Peyer's patch (tissue), 4 donors: Measurements from ENCODE around the gene ZSCAN26. TPM values are rescaled to one million over a fixed set of nuclear protein-coding genes. Genes with fewer than 3 reads are reported as not detected.
"Not testable (repeated sequence)": the region's sequence is repeated elsewhere in the genome, so short reads cannot be mapped to it uniquely, and the experiment has no call there.

Experiments
- DNase-seq, 3 donors: peaks; one replicate each; pipeline ENCODE4 v3.0.0-alpha.2; 2017 to 2019
- H3K27ac ChIP-seq, 4 donors: fragments of 200-600 bp; sonication (generic); one replicate each; pipeline ENCODE4 v1.5.1; 2016 to 2019
- H3K27me3 ChIP-seq, 2 donors: fragments of 200-600 bp; sonication (generic); one replicate each; pipeline ENCODE4 v1.5.1; 2019
- H3K36me3 ChIP-seq, 3 donors: fragments of 200-600 bp; sonication (generic); one replicate each; pipeline ENCODE4 v1.5.1; 2016 to 2019
- H3K4me1 ChIP-seq, 4 donors: fragments of 200-600 bp; sonication (generic); one replicate each; pipeline ENCODE4 v1.5.1; 2016 to 2019
- H3K4me3 ChIP-seq, 4 donors: fragments of 200-600 bp; sonication (generic); 1 replicate in 3 of 4; 2 replicates in 1 of 4; pipeline ENCODE4 v1.5.1; 2016 to 2019; ENCODE audit warnings: mild to moderate bottlenecking in 1 of 4
- H3K9me3 ChIP-seq, 4 donors: fragments of 200-600 bp; sonication (generic); one replicate each; pipeline ENCODE4 v1.5.1; 2016 to 2019; ENCODE audit warnings: mild to moderate bottlenecking in 1 of 4
- POLR2A ChIP-seq, 2 donors: fragments of 450-650 bp; IDR thresholded peaks; one replicate each; pipeline ENCODE4 v1.5.1; 2017; ENCODE audit warnings: antibody characterized with exemption in 2 of 2, mild to moderate bottlenecking in 2 of 2, moderate library complexity in 2 of 2
- total RNA-seq, 4 donors: library from RNA; depleted of rRNA; stranded (reverse); fragments of >200 nt; gene quantifications; one replicate each; pipeline ENCODE4 v1.1.0, GENCODE V29; 2016
- TF ChIP-seq, protein P1 (sequence below), 6 experiments: fragments of 450-650 bp in 4 of 6; fragments of 200-600 bp in 2 of 6; sonication (generic) in 1 of 6; IDR thresholded peaks; one replicate each; pipeline ENCODE4 v1.5.1; 2017 to 2019; ENCODE audit warnings: antibody characterized with exemption in 6 of 6, mild to moderate bottlenecking in 3 of 6, moderate library complexity in 1 of 6

The ZSCAN26 gene
- total RNA-seq, 4 donors from 2014 or later = 19.1 to 34.7 (median 20.2) TPM

DNA sequence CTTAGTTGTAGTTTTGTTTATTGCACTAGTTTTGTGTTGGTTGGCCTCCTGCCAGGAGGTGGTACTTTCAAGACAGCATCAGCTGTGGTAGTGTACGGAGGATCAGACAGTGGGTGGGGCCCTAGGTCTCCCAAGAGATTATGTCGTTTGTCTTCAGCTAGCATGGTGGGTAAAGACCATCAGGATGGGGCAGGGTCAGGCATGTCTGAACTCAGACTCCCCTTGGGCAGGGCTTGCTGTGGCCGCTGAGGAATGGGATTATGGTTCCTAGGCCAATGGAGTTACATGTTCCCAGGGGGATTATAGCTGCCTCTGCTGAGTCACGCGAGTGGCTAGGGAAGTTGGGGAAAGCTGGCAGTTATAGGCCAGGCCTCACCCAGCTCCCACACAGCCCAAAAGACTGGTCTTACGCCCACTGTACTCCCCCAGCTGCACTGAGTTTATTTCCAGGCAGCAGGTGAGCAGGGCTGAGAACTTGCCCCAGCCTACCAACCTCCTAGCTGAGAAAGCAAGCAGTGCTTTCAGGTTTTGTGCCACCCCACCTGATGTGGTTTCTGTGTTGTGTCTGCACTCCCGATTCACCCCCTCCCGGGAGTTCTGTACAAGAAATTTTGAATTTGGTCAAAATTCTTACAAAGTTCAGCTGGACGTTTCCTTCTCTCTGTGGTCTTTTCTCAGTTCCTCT, 44.3 kb downstream of the ZSCAN26 start:
- DNase-seq = no peak
- H3K4me3 ChIP-seq = no peak overlapping the region
- no peak overlapping the region for H3K27ac ChIP-seq
- H3K9me3 ChIP-seq = no peaks in the 10 kb centered on the region
- H3K36me3 ChIP-seq = no peaks in the 10 kb centered on the region
- TF ChIP-seq POLR2A (IDR thresholded peaks at IDR 0.05) = no peak
- TF ChIP-seq, protein P1, sequence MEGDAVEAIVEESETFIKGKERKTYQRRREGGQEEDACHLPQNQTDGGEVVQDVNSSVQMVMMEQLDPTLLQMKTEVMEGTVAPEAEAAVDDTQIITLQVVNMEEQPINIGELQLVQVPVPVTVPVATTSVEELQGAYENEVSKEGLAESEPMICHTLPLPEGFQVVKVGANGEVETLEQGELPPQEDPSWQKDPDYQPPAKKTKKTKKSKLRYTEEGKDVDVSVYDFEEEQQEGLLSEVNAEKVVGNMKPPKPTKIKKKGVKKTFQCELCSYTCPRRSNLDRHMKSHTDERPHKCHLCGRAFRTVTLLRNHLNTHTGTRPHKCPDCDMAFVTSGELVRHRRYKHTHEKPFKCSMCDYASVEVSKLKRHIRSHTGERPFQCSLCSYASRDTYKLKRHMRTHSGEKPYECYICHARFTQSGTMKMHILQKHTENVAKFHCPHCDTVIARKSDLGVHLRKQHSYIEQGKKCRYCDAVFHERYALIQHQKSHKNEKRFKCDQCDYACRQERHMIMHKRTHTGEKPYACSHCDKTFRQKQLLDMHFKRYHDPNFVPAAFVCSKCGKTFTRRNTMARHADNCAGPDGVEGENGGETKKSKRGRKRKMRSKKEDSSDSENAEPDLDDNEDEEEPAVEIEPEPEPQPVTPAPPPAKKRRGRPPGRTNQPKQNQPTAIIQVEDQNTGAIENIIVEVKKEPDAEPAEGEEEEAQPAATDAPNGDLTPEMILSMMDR (IDR thresholded peaks at IDR 0.05) = no peak
- H3K27me3 ChIP-seq = no peaks in the 10 kb centered on the region
- H3K4me1 ChIP-seq = no peaks in the 10 kb centered on the region

DNA sequence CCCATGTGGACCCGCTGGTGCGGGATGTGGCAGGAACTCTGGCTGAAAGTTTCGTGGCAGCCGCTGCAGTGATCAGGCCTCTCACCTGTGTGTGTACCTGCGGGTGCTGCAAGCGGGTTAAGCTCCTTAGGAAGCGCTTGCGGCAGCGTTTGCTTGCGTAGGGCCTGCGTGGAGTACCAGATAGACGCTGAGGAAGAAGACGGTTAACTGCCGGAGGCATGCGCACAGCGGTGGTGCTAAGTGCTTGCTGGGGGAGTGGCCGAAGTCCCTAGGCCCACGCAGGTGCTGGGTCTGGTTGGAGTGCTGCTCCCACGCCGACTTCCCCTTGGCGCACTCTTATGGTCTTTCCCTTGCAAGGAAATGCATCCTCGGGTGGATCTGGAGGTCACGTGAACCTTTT, 46.0 kb downstream of the ZSCAN26 start:
- DNase-seq = no peak
- Histone ChIP-seq H3K36me3 (no peaks in the 10 kb centered on the region), H3K27ac (no peak overlapping the region), H3K4me1 (no peaks in the 10 kb centered on the region), H3K9me3 (no peaks in the 10 kb centered on the region), H3K27me3 (no peaks in the 10 kb centered on the region), H3K4me3 (no peak overlapping the region)
- TF ChIP-seq, protein P1 (IDR thresholded peaks at IDR 0.05) = no peak
- no peak for TF ChIP-seq POLR2A (IDR thresholded peaks at IDR 0.05)

DNA sequence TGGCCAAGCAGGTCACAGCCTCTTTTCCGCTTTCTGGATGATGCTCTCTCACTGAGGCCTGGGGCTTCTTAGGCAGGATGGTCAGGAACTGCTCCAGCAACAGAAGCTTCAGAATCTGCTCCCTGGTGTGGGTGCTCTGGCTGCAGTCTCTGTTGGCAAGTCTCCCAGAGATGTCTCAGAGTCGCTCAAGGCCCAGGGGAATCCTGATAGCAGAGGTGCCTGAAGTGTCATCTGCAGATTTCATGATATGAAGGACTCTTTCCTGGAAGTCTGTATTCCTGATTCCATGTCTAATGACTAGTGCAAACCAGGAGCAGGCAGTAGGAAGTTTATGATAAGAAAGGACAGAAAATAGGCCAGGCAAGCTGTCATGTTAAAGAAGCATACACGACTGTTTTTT, 48.7 kb downstream of the ZSCAN26 start:
- Histone ChIP-seq H3K4me1 (no peaks in the 10 kb centered on the region), H3K4me3 (no peak overlapping the region), H3K27ac (no peak overlapping the region), H3K36me3 (no peaks in the 10 kb centered on the region), H3K27me3 (no peaks in the 10 kb centered on the region), H3K9me3 (no peaks in the 10 kb centered on the region)
- DNase-seq = no peak
- TF ChIP-seq POLR2A (IDR thresholded peaks at IDR 0.05) = no peak
- TF ChIP-seq, protein P1 (IDR thresholded peaks at IDR 0.05) = no peak

DNA sequence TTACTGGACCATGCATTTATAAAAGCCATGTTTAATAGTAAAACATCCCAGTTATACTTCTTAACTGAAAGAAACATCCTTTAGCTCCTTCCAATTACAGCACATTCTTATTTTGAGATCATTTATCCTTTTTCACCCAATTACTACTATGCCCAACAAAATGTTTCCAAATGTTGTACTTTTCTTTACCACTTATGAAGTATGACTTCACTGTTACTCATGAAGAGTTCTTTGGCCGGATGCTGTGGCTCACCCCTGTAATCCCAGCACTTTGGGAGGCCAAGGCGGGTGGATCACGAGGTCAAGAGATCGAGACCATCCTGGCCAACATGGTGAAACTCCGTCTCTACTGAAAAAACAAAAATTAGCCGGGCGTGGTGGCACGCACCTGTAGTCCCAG, 50.9 kb downstream of the ZSCAN26 start:
- not testable (repeated sequence) for H3K27ac ChIP-seq, H3K9me3 ChIP-seq, DNase-seq, H3K27me3 ChIP-seq, H3K36me3 ChIP-seq, H3K4me3 ChIP-seq, H3K4me1 ChIP-seq

DNA sequence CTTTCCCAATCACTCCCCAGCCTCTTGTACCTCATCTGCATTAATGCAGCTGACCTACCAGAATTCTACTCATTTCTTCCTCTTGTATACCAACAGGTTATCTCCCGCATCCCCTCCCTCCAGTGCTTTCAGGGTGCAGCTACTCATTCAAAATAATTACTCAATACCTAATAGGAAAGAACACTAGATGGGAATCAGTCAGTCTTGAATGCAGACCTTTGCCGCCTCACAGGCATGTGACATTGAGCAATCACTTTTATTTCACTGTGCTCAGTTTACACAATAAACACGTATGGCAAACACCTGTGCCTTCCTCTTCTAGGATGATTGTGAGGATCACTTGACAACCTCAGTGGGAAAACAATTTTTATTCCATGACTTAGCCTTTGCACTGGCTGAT, 55.7 kb downstream of the ZSCAN26 start:
- Histone ChIP-seq H3K27ac (no peak overlapping the region), H3K36me3 (peaks cover 0 to 23% (median 0%) of the 10 kb centered on the region in 3 donors), H3K27me3 (no peaks in the 10 kb centered on the region), H3K4me3 (no peak overlapping the region), H3K9me3 (peaks cover 0 to 23% (median 11%) of the 10 kb centered on the region in 4 donors), H3K4me1 (no peaks in the 10 kb centered on the region)
- no peak for DNase-seq
- no peak for TF ChIP-seq POLR2A (IDR thresholded peaks at IDR 0.05)
- TF ChIP-seq, protein P1 (IDR thresholded peaks at IDR 0.05) = no peak

GRCh38 chr6:28323813-28324424, 57.0 kb downstream of the ZSCAN26 start:
- Histone ChIP-seq H3K27me3 (no peaks in the 10 kb centered on the region), H3K4me3 (no peak overlapping the region), H3K9me3 (peaks cover 0 to 26% (median 11%) of the 10 kb centered on the region in 4 donors), H3K27ac (no peak overlapping the region), H3K36me3 (peaks cover 0 to 23% (median 0%) of the 10 kb centered on the region in 3 donors), H3K4me1 (no peaks in the 10 kb centered on the region)
- no peak for DNase-seq
- no peak for TF ChIP-seq POLR2A (IDR thresholded peaks at IDR 0.05)
- TF ChIP-seq, protein P1 (IDR thresholded peaks at IDR 0.05) = no peak
